HG02885 (cell line): ENCODE data around the gene FAM174B.

Source experiments
- ATAC-seq: cut with Tn5 transposase; IDR thresholded peaks from one replicate; pipeline ENCODE4 v1.9.1; 2021; ENCODE audit warnings: mild to moderate bottlenecking; ENCODE audit not compliant: unreplicated experiment, poor library complexity

The FAM174B gene

DNA sequence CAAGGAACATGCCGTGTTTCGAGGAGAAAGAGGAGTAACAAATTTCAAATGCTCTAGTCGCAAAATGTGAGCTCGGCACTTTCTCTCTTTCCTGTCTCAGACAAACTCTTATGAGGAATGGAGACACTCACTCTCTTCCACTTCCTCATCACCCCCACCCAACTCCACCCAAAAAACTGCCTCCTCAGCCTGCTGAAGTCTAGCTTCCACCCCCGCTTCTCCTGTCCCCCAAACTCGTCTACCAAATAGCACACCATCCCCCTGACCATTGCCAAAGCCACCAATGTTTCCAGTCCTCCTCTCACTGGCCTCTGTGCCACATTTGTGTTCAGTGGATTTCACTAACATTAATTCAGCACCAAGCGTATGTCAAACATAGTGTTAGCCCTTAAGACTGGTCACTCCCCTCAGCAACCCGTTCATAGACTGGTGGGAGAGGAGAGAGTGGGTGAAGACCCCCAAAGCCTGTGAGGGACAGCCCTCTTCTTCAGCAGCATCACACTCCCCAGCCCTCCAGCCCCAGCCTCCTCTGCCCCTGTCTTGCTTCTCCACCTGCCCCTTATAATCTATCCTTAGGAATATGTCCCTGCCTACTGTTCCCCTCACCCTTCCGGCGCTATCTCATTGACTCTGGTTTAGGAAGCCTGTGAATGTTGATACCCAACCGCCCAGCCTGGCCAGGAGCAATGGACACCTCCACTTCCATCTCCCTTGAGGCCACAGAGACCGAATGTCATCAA, 77.3 kb downstream of the FAM174B start:
- no peak for ATAC-seq

DNA sequence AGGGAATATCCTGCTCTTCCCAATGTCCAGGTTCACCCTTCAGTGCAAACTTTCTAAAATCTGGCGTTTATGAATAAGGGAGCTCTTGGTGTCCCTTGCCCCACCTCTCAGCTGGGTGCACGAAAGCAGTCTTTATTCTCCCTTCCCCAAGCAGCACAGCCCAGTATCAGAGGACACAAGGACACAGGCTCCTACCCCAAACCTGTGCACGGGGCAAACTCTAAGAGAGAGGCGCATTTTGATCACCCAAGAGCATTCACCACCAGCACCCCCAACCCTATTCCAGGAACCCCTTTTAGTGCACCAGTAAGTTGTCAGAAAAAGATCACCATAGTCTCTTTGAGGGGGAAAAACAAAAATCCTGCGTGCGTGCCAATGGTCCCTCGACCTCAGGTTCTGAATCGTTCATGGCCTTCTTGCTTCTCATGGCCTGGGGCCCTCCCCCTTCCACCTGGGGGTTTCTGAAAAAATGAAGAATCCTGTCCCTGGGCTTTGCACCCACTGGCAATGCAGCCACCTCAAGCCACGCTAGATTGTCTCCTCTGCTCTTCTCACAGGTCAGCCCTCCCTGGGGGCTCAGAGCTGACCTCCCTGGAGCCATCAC, 78.9 kb downstream of the FAM174B start:
- no peak for ATAC-seq

GRCh38 chr15:92574566-92574965, 81.0 kb downstream of the FAM174B start:
- ATAC-seq = no peak

GRCh38 chr15:92574161-92574560, 81.4 kb downstream of the FAM174B start:
- no peak for ATAC-seq

DNA sequence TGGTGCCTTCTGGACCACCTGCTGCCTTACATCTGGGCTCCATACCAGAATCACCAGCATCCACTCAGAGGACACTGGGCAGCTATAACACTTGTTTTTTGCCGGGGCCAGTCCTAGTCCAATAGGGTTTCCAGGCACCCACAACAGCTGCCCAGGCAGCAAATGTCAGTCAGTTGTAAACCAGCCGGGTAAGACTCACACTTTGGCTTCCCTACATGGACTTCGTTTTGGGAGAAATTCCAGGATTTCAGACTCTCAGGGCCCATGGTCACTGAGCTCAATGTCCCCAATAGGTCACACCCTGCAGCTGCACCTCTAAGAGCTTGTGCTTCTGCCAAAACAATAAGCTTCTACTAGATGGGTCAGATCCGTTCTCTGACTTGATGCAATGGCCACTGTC, 83.8 kb downstream of the FAM174B start:
- ATAC-seq = no peak

- ATAC-seq = no peak
Observed at GRCh38 chr15:92570391-92570790, 85.2 kb downstream of the FAM174B start.

DNA sequence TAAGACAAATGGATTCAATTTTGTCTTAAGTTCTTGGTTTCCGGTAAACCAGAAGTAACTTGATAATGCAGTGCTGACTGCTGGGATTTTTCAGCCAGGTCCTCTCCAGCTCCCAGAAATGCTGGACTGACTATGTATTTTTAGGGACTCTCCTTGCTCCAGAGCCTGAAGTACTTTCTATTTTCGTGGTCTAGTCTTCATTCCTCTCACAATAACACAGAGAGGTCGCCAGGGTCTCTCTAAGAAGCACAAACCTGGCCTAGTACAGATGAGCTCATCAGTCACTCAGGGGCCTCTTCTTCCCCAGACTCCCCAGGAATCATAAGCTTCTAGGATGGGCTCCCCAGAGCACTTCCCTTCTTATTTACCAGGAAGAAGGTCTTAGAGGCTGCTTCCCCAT, 85.8 kb downstream of the FAM174B start:
- no peak for ATAC-seq
